ENCODE data around the gene PHETA1. TPM values are rescaled to one million over a fixed set of nuclear protein-coding genes. Genes with fewer than 3 reads are reported as not detected.

The PHETA1 gene, protein sequence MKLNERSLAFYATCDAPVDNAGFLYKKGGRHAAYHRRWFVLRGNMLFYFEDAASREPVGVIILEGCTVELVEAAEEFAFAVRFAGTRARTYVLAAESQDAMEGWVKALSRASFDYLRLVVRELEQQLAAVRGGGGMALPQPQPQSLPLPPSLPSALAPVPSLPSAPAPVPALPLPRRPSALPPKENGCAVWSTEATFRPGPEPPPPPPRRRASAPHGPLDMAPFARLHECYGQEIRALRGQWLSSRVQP
- 12.9 and 20.0 TPM in 2 replicates for total RNA-seq
- polyA plus RNA-seq, result 10.6 and 12.8 TPM in 2 replicates
- polyA plus RNA-seq (2011; cell fraction: cytosol; rRNA removed), result 7.5 and 11.3 TPM in 2 replicates
- polyA plus RNA-seq (2011; cell fraction: nucleus; rRNA removed), result 10.4 and 13.9 TPM in 2 replicates
- 12.6 and 16.8 TPM in 2 replicates for polyA plus RNA-seq (2012)
- polyA minus RNA-seq, result 4.4 and 6.7 TPM in 2 replicates
- 1.8 TPM for polyA minus RNA-seq (2011; cell fraction: cytosol; rRNA and poly(A)+ RNA removed)
- 2.5 and 6.5 TPM in 2 replicates for polyA minus RNA-seq (2011; cell fraction: nucleus; rRNA and poly(A)+ RNA removed)
- Bru-seq, nascent RNA, result percentile 59 among the genes with signal in this experiment
- percentile 77 among the genes with signal in this experiment for BruChase-seq, experiment 1, labeled RNA remaining after a 6-hour chase
- percentile 80 among the genes with signal in this experiment for BruChase-seq, experiment 2, labeled RNA remaining after a 2-hour chase
- long read RNA-seq, partial matches to known transcripts, result 0 of 26 reads
- long read RNA-seq, other reads (novel, unspliced or antisense), result 24 of 26 reads

DNA sequence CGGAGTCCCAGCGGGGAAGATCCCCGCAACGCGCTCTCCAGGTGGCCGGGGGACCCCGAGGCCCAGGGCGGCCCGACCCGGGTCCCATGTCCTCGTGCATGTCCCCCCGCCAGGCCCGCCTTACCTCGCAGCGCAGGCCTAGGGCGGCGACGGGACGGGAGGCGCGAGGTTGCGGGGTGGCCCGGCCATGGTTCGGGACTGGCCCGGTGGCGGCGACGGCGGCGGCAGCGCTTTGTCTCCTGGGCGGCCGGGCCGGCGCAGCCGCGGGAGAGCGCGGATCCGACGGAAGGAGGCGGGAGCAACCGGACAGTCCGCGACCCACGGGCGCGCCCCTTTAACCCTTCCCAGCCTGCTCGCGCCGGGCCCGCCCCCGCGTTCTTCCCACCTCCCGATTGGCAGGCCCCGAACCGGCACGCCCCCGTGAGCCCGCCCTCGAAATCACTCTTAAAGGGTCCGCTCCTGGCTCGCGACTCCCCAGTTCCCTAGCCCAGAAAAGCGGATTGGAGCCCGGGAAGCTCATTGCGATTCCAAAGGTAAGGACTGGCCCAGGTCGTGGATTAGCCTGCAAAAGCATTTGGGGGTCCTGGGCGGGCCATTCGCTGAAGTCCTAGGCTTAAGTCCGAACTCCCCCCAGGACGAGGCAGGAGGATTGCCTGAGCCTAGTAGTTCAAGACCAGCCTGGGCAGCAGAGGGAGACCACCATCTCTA, at the start of gene PHETA1:
Gene PHETA1, minus strand, starts transcription at position 308 of the 708 bp plus-strand sequence. CDS start 5,668 bp downstream, outside the sequence.
- Histone ChIP-seq H3K4me1 (ENCODE audit: control insufficient read depth, extremely low read depth, insufficient read depth, low read length) (peaks cover 21% of the 10 kb centered on the region), H3K4me3 (replicated peaks in 1 of 3; ENCODE audit: insufficient read depth in 1 of 3, low read depth in 1 of 3, low read length in 3 of 3) (peak within 1 kb of the TSS; percentile 79 to 94 (median 87)), H3K27ac (ENCODE audit: insufficient read depth, low read depth, low read length) (peak within 1 kb of the TSS; percentile 57), H2AFZ (ENCODE audit: low read depth, low read length) (peak within 1 kb of the TSS; percentile 75), H3K79me2 (ENCODE audit: control insufficient read depth, insufficient read depth, low read length) (peaks cover 11% of the 10 kb centered on the region), H3K4me2 (ENCODE audit: insufficient read depth, low read length) (peak within 1 kb of the TSS; percentile 97), H3K9me1 (replicated peaks; ENCODE audit: control insufficient read depth, extremely low read depth, insufficient read depth, low read length) (no peaks in the 10 kb centered on the region), H3K27me3 (ENCODE audit: control insufficient read depth in 2 of 2, insufficient read depth in 2 of 2, low read length in 2 of 2) (no peaks in the 10 kb centered on the region), H4K20me1 (replicated peaks; ENCODE audit: control insufficient read depth, extremely low read depth, insufficient read depth, low read length) (no peaks in the 10 kb centered on the region), H3K36me3 (ENCODE audit: control insufficient read depth in 2 of 2, extremely low read depth in 1 of 2, insufficient read depth in 2 of 2, low read length in 2 of 2) (peaks cover 0 to 3% of the 10 kb centered on the region in 2 experiments), H3K9me3 (replicated peaks; ENCODE audit: control insufficient read depth, insufficient read depth, low read length) (no peaks in the 10 kb centered on the region), H3K9ac (replicated peaks; ENCODE audit: extremely low read depth, insufficient read depth, low read length) (peak within 1 kb of the TSS; percentile 88)
- CTCF ChIA-PET, result interaction anchor here (0.7 to 3.0 kb wide), 9 partner anchors 27 to 305 kb away, joined by 3 to 31 read pairs (median 3); no protein-coding TSS in a partner anchor
- intact Hi-C loops (cut with micrococcal nuclease) (loop anchor here (2.0 kb wide), 1 partner anchor 28 kb away; no protein-coding TSS in a partner anchor), dilution Hi-C loops (cut with MboI; ENCODE audit: extremely low pct_ligation_motif_present, low sequenced_read_pairs) (no loop called here)
- no TSS peak for BruUV-seq (replicated peaks)
- DNase-seq (ENCODE audit: low read depth, low spot score) (peak; percentile 90), FAIRE-seq (peak; percentile 96)
- TF ChIP-seq, protein P1, sequence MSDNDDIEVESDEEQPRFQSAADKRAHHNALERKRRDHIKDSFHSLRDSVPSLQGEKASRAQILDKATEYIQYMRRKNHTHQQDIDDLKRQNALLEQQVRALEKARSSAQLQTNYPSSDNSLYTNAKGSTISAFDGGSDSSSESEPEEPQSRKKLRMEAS (IDR thresholded peaks at IDR 0.05; ENCODE audit: insufficient read depth, insufficient read length), result no peak
- TF ChIP-seq POLR2A (IDR thresholded peaks at IDR 0.05; ENCODE audit: low read depth, low read length) (peak; percentile 72), GATA2 (IDR thresholded peaks at IDR 0.05; ENCODE audit: insufficient read depth, insufficient read length, low read depth, low read length) (no peak), POLR2AphosphoS5 (IDR thresholded peaks at IDR 0.05; ENCODE audit: insufficient read depth, low read depth, low read length) (peak; percentile 75)
- POLR2A ChIA-PET, result interaction anchor here (0.5 kb wide), 1 partner anchor 260 kb away, joined by 3 read pairs; no protein-coding TSS in a partner anchor

Data from endothelial cell of umbilical vein (primary cell).